Fibroblast of the aortic adventitia (primary cell): Measurements from ENCODE around the gene GLRB. TPM values are rescaled to one million over a fixed set of nuclear protein-coding genes. Genes with fewer than 3 reads are reported as not detected.
"Not testable (repeated sequence)": the region's sequence is repeated elsewhere in the genome, so short reads cannot be mapped to it uniquely, and the experiment has no call there.

Source experiments
- DNase-seq: peaks from one replicate; pipeline ENCODE4 v3.0.0-alpha.2; 2010; ENCODE audit warnings: low read depth
- H3K4me3 ChIP-seq: 2 replicates; pipeline ENCODE4 v1.5.1; 2011; ENCODE audit warnings: low read depth, mild to moderate bottlenecking, control low read depth, low read length, moderate library complexity
- CTCF ChIP-seq: IDR thresholded peaks from 2 replicates; pipeline ENCODE4 v1.5.1; 2011; ENCODE audit warnings: mild to moderate bottlenecking, low read length, control low read depth, inconsistent platforms; ENCODE audit not compliant: insufficient read depth
- total RNA-seq: library from RNA; depleted of rRNA; stranded (reverse); fragments of >200 nt; gene quantifications from 2 replicates; pipeline ENCODE4 v1.2.3, GENCODE V29; 2012; ENCODE audit warnings: low replicate concordance

The GLRB gene
- total RNA-seq, 1 donor = 7.8 TPM

- TF ChIP-seq CTCF = no peak
- no peak for DNase-seq
- H3K4me3 ChIP-seq = no peak overlapping the region
Observed at GRCh38 chr4:157170321-157170720, 94.4 kb downstream of the GLRB start.

- DNase-seq = peak; percentile 43
- TF ChIP-seq CTCF = peak; percentile 34
- no peak overlapping the region for H3K4me3 ChIP-seq
Observed at GRCh38 chr4:157172011-157172410, 96.1 kb downstream of the GLRB start.

GRCh38 chr4:157180268-157180667, 104.3 kb downstream of the GLRB start:
- not testable (repeated sequence) for H3K4me3 ChIP-seq, DNase-seq

- DNase-seq = no peak
- no peak overlapping the region for H3K4me3 ChIP-seq
- no peak for TF ChIP-seq CTCF
Observed at GRCh38 chr4:157184300-157184699, 108.3 kb downstream of the GLRB start.

GRCh38 chr4:157185363-157185762, 109.4 kb downstream of the GLRB start:
- no peak overlapping the region for H3K4me3 ChIP-seq
- no peak for TF ChIP-seq CTCF
- no peak for DNase-seq

- TF ChIP-seq CTCF = no peak
- H3K4me3 ChIP-seq = no peak overlapping the region
- no peak for DNase-seq
Observed at GRCh38 chr4:157195374-157195773, 119.4 kb downstream of the GLRB start.

GRCh38 chr4:157196046-157196445, 120.1 kb downstream of the GLRB start:
- no peak for DNase-seq
- H3K4me3 ChIP-seq = no peak overlapping the region
- no peak for TF ChIP-seq CTCF
